BE2C (cell line): ENCODE data around the gene TTF1.

ENCODE experiments used
- DNase-seq: peaks from one replicate; pipeline ENCODE4 v3.0.0-alpha.2; 2020
- H3K27me3 ChIP-seq: fragments of 250-450 bp; sonication (Bioruptor Pico); 2 replicates; pipeline ENCODE4 v1.5.1; 2020; ENCODE audit warnings: mild to moderate bottlenecking
- H3K36me3 ChIP-seq: fragments of 250-450 bp; sonication (Bioruptor Pico); 2 replicates; pipeline ENCODE4 v1.5.1; 2020; ENCODE audit warnings: mild to moderate bottlenecking
- H3K4me1 ChIP-seq: fragments of 250-450 bp; sonication (Bioruptor Pico); 2 replicates; pipeline ENCODE4 v1.5.1; 2020
- H3K4me3 ChIP-seq: 2 replicates; pipeline ENCODE4 v1.5.1; 2011; ENCODE audit warnings: low read depth, low read length
- H3K9me3 ChIP-seq: fragments of 250-450 bp; sonication (Bioruptor Pico); 2 replicates; pipeline ENCODE4 v1.5.1; 2020
- TF ChIP-seq, protein P1 (sequence below): IDR thresholded peaks from 2 replicates; pipeline ENCODE4 v1.5.1; 2012; ENCODE audit warnings: mild to moderate bottlenecking, low read depth, low read length

TTF1 gene

DNA sequence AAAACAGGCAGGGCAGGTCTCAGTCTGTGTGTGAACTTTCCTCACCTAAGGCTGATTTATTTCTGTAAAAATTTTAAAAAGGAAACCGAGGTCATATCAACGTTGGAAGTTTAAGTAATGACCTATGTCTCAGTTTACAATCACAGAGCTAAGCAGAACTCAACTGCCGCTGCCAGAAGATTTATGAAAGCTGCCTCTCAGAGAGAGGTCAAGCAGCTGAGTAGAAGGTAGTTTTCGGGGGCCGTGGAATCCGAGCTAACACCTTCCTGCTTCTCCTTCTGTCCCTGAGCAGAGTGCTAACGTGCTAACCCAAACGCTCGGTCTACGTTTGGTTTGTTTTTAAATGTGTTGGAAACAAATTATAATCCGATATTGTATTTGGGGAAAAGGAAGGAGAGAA lies 11.1 kb downstream of the TTF1 start:
- Histone ChIP-seq H3K4me1 (no peaks in the 10 kb centered on the region), H3K36me3 (peaks cover 77% of the 10 kb centered on the region)
- DNase-seq, result no peak

DNA sequence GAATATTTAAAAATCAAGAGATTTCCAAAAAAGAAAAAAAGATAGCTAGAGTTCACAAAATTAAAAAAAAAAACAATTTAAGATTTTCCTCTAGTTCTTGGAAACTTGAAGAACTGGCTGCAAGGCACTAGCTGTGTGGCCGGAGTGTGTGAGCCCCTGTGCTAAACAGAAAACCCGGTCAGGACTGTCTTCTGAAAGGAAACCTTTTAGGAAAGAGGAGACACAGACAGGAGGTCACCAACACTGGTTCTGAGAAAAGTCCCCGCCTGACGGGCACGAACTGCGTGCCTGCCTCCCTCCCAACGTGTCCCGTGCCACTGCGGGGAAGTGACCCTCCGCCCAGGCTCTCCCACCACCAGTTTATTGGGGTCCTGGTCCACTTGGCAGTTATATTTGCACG lies 15.2 kb downstream of the TTF1 start:
- Histone ChIP-seq H3K27me3 (no peaks in the 10 kb centered on the region), H3K4me3 (no peak overlapping the region), H3K36me3 (peaks cover 82% of the 10 kb centered on the region), H3K4me1 (no peaks in the 10 kb centered on the region), H3K9me3 (no peaks in the 10 kb centered on the region)
- TF ChIP-seq, protein P1, sequence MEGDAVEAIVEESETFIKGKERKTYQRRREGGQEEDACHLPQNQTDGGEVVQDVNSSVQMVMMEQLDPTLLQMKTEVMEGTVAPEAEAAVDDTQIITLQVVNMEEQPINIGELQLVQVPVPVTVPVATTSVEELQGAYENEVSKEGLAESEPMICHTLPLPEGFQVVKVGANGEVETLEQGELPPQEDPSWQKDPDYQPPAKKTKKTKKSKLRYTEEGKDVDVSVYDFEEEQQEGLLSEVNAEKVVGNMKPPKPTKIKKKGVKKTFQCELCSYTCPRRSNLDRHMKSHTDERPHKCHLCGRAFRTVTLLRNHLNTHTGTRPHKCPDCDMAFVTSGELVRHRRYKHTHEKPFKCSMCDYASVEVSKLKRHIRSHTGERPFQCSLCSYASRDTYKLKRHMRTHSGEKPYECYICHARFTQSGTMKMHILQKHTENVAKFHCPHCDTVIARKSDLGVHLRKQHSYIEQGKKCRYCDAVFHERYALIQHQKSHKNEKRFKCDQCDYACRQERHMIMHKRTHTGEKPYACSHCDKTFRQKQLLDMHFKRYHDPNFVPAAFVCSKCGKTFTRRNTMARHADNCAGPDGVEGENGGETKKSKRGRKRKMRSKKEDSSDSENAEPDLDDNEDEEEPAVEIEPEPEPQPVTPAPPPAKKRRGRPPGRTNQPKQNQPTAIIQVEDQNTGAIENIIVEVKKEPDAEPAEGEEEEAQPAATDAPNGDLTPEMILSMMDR, result no peak
- DNase-seq, result no peak

More for the DNA sequence above, 11.1 kb downstream of the TTF1 start:
- Histone ChIP-seq H3K27me3 (no peaks in the 10 kb centered on the region), H3K4me3 (no peak overlapping the region), H3K9me3 (no peaks in the 10 kb centered on the region)
- TF ChIP-seq, protein P1, result no peak

DNA sequence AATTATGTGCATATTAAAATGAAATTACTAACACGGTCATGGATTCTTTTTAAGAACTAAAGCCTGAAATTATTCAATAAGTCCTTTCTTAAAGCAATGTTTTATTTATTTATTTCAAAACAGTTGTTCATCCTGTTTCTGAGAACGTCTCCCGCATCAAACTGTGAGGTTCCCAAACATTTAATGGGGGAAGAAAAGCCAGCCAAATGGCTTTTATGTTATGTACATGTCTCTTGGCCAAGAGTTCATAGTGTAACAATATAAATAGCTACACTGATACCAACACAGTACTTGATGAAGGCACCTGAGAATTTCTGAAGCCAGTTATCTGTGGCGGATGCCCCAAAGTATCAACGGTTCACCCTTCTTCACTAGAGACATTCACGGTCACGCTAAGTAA lies 15.7 kb downstream of the TTF1 start:
- Histone ChIP-seq H3K4me3 (no peak overlapping the region), H3K27me3 (no peaks in the 10 kb centered on the region), H3K9me3 (no peaks in the 10 kb centered on the region), H3K36me3 (peaks cover 78% of the 10 kb centered on the region), H3K4me1 (no peaks in the 10 kb centered on the region)
- TF ChIP-seq, protein P1, result no peak
- no peak for DNase-seq

DNA sequence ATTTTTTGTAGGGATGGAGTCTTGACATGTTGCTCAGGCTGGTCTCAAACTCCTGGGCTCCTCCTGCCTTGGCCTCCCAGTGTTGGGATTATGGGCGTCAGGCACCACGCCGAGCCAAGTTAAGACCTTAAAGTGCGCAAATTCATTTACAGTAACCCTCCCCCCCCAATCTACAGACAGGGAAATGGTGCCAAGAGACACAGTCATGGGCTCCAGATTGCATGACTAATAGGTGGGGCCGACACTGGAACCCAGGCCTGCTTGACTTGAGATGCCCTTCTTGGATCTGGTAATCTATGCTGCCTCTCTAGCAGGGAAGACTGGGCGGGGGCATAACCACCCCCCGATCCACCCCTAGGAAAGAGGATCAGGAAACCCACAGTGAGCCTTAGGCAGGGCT lies 19.5 kb downstream of the TTF1 start:
- no peaks in the 10 kb centered on the region for H3K4me1 ChIP-seq
- no peak overlapping the region for H3K4me3 ChIP-seq
- H3K27me3 ChIP-seq, result no peaks in the 10 kb centered on the region
- H3K9me3 ChIP-seq, result no peaks in the 10 kb centered on the region
- H3K36me3 ChIP-seq, result peaks cover 61% of the 10 kb centered on the region
- DNase-seq, result no peak
- TF ChIP-seq, protein P1, result no peak

DNA sequence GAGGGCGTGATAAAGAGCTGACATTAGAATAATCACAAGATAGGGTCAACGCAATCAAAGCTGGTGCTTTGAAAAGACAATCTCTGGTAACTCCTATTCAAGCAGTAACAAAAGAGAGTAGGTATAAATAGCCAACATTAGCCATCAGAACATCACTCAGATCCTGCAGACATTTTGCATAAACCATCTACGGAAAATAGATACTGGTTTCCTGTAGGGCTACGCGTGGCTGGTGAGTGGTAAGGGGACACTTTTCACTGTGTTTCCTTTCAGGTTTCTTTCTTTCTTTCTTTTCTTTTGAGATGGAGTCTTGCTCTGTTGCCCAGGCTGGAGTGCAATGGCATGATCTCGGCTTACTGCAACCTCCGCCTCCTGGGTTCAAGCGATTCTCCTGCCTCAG lies 22.3 kb downstream of the TTF1 start:
- H3K4me1 ChIP-seq, result no peaks in the 10 kb centered on the region
- peaks cover 39% of the 10 kb centered on the region for H3K36me3 ChIP-seq
- TF ChIP-seq, protein P1, result no peak
- H3K27me3 ChIP-seq, result no peaks in the 10 kb centered on the region
- H3K4me3 ChIP-seq, result no peak overlapping the region
- no peak for DNase-seq
- H3K9me3 ChIP-seq, result no peaks in the 10 kb centered on the region

DNA sequence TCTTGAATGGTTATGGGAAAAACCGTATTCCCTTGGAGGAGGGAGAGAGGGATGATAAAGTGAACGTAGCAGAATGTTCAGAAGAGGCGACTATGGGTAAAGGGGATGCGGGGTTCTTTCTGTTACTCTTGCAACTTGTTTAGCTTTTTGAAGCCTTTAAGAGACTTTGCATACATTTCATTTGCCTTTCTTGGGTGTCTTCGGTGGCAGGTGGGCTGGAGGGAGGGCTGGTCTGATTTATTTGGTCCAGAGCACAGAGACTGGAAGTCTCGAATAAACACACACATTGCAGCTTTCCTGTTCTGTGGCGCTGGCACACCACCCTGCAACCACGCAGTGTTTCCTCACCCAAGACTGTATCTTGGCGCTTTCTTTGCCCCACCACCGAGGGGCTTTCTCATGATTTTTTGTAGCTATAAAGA lies 23.2 kb downstream of the TTF1 start:
- no peak for DNase-seq
- H3K36me3 ChIP-seq, result peaks cover 37% of the 10 kb centered on the region
- no peak overlapping the region for H3K4me3 ChIP-seq
- TF ChIP-seq, protein P1, result no peak
- H3K4me1 ChIP-seq, result no peaks in the 10 kb centered on the region
- no peaks in the 10 kb centered on the region for H3K9me3 ChIP-seq
- no peaks in the 10 kb centered on the region for H3K27me3 ChIP-seq
